GM12872 (cell line): ENCODE results near the gene USP12.

Source experiments
- CTCF ChIP-seq: IDR thresholded peaks from 3 replicates; pipeline ENCODE4 v1.5.1; 2011; ENCODE audit warnings: low read depth, mild to moderate bottlenecking, low read length, moderate library complexity; ENCODE audit not compliant: insufficient read depth

Gene USP12

DNA sequence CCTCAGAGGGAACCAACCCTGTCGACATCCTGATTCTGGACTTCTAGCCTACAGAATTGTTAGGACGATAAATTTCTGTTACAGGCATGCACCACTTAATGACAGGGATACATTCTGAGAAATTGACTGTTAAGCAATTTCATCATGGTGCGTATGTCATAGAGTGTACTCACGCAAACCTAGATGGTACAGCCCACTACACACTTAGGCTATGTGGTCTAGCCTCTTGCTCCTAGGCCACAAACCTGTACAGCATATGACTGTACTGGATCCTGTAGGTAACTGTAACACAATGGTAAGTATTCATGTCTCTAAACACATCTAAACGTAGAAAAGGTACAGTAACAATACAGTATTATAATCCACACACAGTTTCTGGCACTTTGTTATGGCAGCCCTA, 13.3 kb downstream of the USP12 start:
- no peak for TF ChIP-seq CTCF

DNA sequence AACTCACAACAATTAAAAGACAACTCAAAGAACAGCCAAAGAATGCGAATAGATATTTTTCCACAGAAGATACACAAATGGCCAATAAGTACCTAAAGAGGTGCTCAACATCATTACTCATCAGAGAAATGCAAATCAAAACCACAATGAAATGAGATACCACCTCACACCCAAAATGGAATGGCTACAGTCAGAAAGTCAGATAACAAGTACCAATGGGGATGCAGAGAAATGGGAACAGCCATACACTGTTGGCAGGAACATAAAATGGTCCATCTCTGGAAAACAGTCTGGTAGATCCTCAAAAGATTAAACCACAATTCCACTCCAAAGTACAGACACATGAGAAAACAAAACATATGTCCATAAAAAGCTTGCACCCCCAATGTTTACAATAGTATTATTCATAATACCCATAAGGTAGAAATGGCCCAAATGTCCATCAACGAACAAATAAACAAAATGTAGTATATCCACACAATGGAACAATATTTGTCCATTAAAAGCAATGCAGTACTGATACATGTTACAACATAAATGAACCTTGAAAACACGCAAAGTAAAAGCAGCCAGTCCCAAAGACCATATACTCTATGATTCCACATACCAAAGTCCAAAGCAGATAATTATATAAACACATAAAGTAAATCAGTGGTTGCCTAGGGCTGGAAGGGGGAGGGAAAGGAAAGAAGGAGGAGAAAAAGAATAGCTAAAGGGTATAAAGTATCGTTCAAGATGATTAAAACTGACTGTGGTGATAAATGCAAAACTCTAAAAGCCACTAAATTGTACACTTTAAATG, 19.6 kb downstream of the USP12 start:
- no peak for TF ChIP-seq CTCF

DNA sequence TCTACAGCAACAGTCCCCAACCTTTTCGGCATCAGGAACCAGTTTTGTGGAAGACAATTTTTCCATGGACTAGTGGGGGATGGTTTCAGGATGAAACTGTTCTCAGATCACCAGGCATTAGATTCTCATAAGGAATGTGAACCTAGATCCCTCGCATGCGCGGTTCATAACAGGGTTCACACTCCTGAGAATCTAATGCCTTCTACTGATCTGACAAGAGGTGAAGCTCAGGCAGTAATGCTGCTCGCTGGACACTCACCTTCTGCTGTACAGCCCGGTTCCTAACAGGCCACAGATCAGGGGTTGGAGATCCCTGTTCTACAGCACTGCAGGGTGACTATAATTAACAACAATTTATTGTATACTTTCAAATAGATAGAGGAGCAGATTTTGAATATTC, 21.9 kb downstream of the USP12 start:
- no peak for TF ChIP-seq CTCF

DNA sequence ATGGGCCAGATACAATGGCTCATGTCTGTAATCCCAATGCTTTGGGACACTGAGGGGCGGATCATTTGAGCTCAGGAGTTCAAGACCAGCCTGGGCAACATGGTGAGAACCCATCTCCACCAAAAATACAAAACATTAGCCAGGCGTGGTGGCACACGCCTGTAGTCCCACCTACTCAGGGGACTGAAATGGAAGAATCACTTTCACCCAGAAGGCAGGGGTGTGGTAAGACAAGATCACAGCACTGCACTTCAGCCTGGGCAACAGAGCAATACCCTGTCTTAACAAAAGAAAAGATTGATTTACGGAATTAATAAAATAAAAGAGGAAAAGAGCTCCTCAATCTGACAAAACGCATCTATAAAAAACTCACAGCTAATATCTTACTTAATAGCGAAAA, 22.7 kb downstream of the USP12 start:
- TF ChIP-seq CTCF: no peak

GRCh38 chr13:27147530-27148170, 24.0 kb downstream of the USP12 start:
- TF ChIP-seq CTCF: no peak

GRCh38 chr13:27141746-27142145, 29.9 kb downstream of the USP12 start:
- no peak for TF ChIP-seq CTCF

DNA sequence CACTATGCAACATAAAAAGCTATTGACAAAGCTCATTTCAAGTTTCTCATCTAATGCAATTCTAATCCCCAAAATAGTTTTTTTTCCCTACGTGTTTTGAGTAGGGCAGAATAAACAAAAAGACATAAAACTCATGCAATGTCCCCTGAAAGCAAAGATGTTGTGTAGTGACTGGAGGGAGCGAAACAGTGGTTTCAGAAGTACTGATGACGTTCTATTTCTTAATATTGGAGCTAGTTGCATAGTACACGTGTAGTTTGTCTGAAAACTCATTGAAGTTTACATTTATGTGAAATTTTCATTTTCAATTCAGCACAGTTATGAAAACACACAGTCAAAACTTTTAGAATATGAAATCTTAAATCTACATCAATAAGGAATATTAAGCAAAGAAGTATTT, 31.6 kb downstream of the USP12 start:
- TF ChIP-seq CTCF: no peak
